ENCODE data around the gene ALG14.
"Not testable (repeated sequence)": the region's sequence is repeated elsewhere in the genome, so short reads cannot be mapped to it uniquely, and the experiment has no call there.

ALG14 gene

GRCh38 chr1:94999456-95000131 lies 73.2 kb downstream of the ALG14 start:
- H3K4me1 ChIP-seq (ENCODE audit: control insufficient read depth, low read length), result no peaks in the 10 kb centered on the region
- H3K4me2 ChIP-seq (ENCODE audit: low read length), result no peak overlapping the region
- no peak overlapping the region for H3K4me3 ChIP-seq (ENCODE audit: low read length)
- H3K27me3 ChIP-seq (ENCODE audit: control insufficient read depth, low read length), result no peaks in the 10 kb centered on the region
- H4K20me1 ChIP-seq (ENCODE audit: control insufficient read depth, insufficient read depth, low read depth, low read length), result no peaks in the 10 kb centered on the region
- no peak overlapping the region for H3K27ac ChIP-seq (ENCODE audit: low read depth, low read length)
- H3K9me3 ChIP-seq (ENCODE audit: control insufficient read depth, insufficient read depth, low read length), result no peaks in the 10 kb centered on the region
- H3F3A ChIP-seq (ENCODE audit: control insufficient read depth, insufficient read depth), result no peaks in the 10 kb centered on the region
- H3K9me2 ChIP-seq (replicated peaks; ENCODE audit: control insufficient read depth, low read length), result no peaks in the 10 kb centered on the region
- TF ChIP-seq, protein P1, sequence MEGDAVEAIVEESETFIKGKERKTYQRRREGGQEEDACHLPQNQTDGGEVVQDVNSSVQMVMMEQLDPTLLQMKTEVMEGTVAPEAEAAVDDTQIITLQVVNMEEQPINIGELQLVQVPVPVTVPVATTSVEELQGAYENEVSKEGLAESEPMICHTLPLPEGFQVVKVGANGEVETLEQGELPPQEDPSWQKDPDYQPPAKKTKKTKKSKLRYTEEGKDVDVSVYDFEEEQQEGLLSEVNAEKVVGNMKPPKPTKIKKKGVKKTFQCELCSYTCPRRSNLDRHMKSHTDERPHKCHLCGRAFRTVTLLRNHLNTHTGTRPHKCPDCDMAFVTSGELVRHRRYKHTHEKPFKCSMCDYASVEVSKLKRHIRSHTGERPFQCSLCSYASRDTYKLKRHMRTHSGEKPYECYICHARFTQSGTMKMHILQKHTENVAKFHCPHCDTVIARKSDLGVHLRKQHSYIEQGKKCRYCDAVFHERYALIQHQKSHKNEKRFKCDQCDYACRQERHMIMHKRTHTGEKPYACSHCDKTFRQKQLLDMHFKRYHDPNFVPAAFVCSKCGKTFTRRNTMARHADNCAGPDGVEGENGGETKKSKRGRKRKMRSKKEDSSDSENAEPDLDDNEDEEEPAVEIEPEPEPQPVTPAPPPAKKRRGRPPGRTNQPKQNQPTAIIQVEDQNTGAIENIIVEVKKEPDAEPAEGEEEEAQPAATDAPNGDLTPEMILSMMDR (IDR thresholded peaks at IDR 0.05; ENCODE audit: low read depth, low read length, poor library complexity, severe bottlenecking), result no peak
- TF ChIP-seq EZH2phosphoT487 (IDR thresholded peaks at IDR 0.05; ENCODE audit: borderline replicate concordance, low read length), result no peak
- no peaks in the 10 kb centered on the region for H3K79me2 ChIP-seq (ENCODE audit: control insufficient read depth, low read length)
- no peaks in the 10 kb centered on the region for H3K36me3 ChIP-seq (ENCODE audit: control insufficient read depth, low read length)

GRCh38 chr1:94998748-94999147 lies 74.0 kb downstream of the ALG14 start:
- no peaks in the 10 kb centered on the region for H4K20me1 ChIP-seq (ENCODE audit: control insufficient read depth, insufficient read depth, low read depth, low read length)
- no peak overlapping the region for H3K27ac ChIP-seq (ENCODE audit: low read depth, low read length)
- no peaks in the 10 kb centered on the region for H3K27me3 ChIP-seq (ENCODE audit: control insufficient read depth, low read length)
- H3K4me2 ChIP-seq (ENCODE audit: low read length), result no peak overlapping the region
- no peaks in the 10 kb centered on the region for H3F3A ChIP-seq (ENCODE audit: control insufficient read depth, insufficient read depth)
- TF ChIP-seq, protein P1 (IDR thresholded peaks at IDR 0.05; ENCODE audit: low read depth, low read length, poor library complexity, severe bottlenecking), result no peak
- TF ChIP-seq EZH2phosphoT487 (IDR thresholded peaks at IDR 0.05; ENCODE audit: borderline replicate concordance, low read length), result no peak
- no peaks in the 10 kb centered on the region for H3K36me3 ChIP-seq (ENCODE audit: control insufficient read depth, low read length)
- no peaks in the 10 kb centered on the region for H3K79me2 ChIP-seq (ENCODE audit: control insufficient read depth, low read length)
- H3K9me3 ChIP-seq (ENCODE audit: control insufficient read depth, insufficient read depth, low read length), result no peaks in the 10 kb centered on the region
- H3K4me1 ChIP-seq (ENCODE audit: control insufficient read depth, low read length), result no peaks in the 10 kb centered on the region
- H3K9me2 ChIP-seq (replicated peaks; ENCODE audit: control insufficient read depth, low read length), result no peaks in the 10 kb centered on the region
- no peak overlapping the region for H3K4me3 ChIP-seq (ENCODE audit: low read length)

DNA sequence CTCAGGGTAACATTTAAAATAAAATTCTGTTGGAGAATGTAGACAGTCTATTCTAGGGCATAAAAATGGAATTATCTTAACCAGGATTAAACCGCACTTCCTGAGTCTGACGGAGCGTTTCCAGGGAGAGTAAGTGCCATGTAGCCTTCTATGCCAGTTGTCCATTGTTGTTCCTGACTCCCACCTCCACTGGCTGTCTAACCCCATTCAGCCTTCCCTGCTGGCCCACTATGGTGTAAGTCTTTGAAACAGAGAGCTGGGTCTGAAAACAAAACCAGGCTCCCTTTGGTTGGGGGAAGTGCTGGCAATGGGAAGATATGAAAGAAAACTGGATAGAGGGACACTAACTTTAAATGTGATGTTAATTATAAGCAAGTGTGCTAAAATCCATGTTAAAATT lies 74.6 kb downstream of the ALG14 start:
- TF ChIP-seq, protein P1 (IDR thresholded peaks at IDR 0.05; ENCODE audit: low read depth, low read length, poor library complexity, severe bottlenecking), result no peak
- no peak for TF ChIP-seq EZH2phosphoT487 (IDR thresholded peaks at IDR 0.05; ENCODE audit: borderline replicate concordance, low read length)

DNA sequence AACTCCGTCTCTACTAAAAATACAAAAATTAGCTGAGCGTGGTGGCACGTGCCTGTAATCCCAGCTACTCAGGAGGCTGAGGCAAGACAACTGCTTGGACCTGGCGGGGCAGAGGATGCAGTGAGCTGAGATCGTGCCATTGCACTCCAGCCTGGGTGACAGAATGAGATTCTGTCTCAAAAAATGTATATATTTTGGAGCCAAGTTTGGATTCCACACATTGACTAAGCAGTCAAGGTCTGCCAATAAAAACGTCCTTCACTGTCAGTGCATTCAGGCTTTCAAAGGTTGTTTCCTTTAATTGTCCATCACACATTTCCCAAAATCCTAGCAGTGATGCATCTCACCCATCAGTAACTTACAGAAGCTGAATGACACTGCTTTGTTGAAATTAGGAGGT lies 77.2 kb downstream of the ALG14 start:
- not testable (repeated sequence) for H3K4me2 ChIP-seq (ENCODE audit: low read length); H4K20me1 ChIP-seq (ENCODE audit: control insufficient read depth, insufficient read depth, low read depth, low read length); H3K4me1 ChIP-seq (ENCODE audit: control insufficient read depth, low read length); H3K4me3 ChIP-seq (ENCODE audit: low read length); H3K36me3 ChIP-seq (ENCODE audit: control insufficient read depth, low read length); H3K9me2 ChIP-seq (replicated peaks; ENCODE audit: control insufficient read depth, low read length); H3K79me2 ChIP-seq (ENCODE audit: control insufficient read depth, low read length); H3K27me3 ChIP-seq (ENCODE audit: control insufficient read depth, low read length); H3F3A ChIP-seq (ENCODE audit: control insufficient read depth, insufficient read depth); H3K27ac ChIP-seq (ENCODE audit: low read depth, low read length); H3K9me3 ChIP-seq (ENCODE audit: control insufficient read depth, insufficient read depth, low read length)

More for the DNA sequence above, 74.6 kb downstream of the ALG14 start:
- no peak overlapping the region for H3K4me3 ChIP-seq (ENCODE audit: low read length)
- H3F3A ChIP-seq (ENCODE audit: control insufficient read depth, insufficient read depth), result no peaks in the 10 kb centered on the region
- H3K36me3 ChIP-seq (ENCODE audit: control insufficient read depth, low read length), result no peaks in the 10 kb centered on the region
- no peak overlapping the region for H3K27ac ChIP-seq (ENCODE audit: low read depth, low read length)
- H3K4me2 ChIP-seq (ENCODE audit: low read length), result no peak overlapping the region
- H3K9me3 ChIP-seq (ENCODE audit: control insufficient read depth, insufficient read depth, low read length), result no peaks in the 10 kb centered on the region
- no peaks in the 10 kb centered on the region for H3K9me2 ChIP-seq (replicated peaks; ENCODE audit: control insufficient read depth, low read length)
- no peaks in the 10 kb centered on the region for H4K20me1 ChIP-seq (ENCODE audit: control insufficient read depth, insufficient read depth, low read depth, low read length)
- no peaks in the 10 kb centered on the region for H3K4me1 ChIP-seq (ENCODE audit: control insufficient read depth, low read length)
- no peaks in the 10 kb centered on the region for H3K79me2 ChIP-seq (ENCODE audit: control insufficient read depth, low read length)
- no peaks in the 10 kb centered on the region for H3K27me3 ChIP-seq (ENCODE audit: control insufficient read depth, low read length)

All from DOHH2 (cell line).